ENCODE measurements around the gene NACAD. TPM values are rescaled to one million over a fixed set of nuclear protein-coding genes. Genes with fewer than 3 reads are reported as not detected.

NACAD gene
- total RNA-seq, 4 donors from 2014 or later = 6.0 to 10.6 (median 7.2) TPM

DNA sequence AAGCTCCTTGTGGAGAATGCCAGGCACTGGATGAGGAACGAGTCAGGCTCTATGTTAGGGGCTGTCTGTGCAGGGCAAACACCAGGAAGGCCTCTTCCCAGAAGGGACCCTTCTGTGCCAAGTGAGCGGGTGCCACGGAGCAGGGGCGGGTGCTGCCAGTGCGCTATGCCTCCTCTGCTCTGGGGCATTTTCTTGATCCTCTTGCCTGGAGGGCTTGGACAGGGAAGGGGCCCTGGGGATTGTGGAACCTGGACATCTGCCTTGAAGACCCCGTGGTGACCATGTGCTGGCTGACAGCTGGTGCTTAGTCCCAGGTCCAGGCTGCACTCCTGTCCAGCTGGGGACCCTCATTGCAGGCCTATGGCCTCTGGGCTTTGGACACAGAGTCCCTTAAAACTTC is 38.2 kb upstream of the NACAD start:
- no peaks in the 10 kb centered on the region for H3K9me3 ChIP-seq
- WGBS, 2 donors (ENCODE audit: low coverage in 1 of 2) = 44 to 100% methylated on average over 1 to 3 of the region's 6 CpGs
- peaks cover 2% of the 10 kb centered on the region for H3K27me3 ChIP-seq
- H3K4me1 ChIP-seq = no peaks in the 10 kb centered on the region
- no peaks in the 10 kb centered on the region for H3K36me3 ChIP-seq
- TF ChIP-seq POLR2A (IDR thresholded peaks at IDR 0.05) (no peak), EP300 (IDR thresholded peaks at IDR 0.05) (no peak), CTCF (IDR thresholded peaks at IDR 0.05) (no peak), POLR2AphosphoS5 (IDR thresholded peaks at IDR 0.05) (no peak)
- no peak overlapping the region for H3K4me3 ChIP-seq
- H3K27ac ChIP-seq = no peak overlapping the region
- no peak for ATAC-seq

DNA sequence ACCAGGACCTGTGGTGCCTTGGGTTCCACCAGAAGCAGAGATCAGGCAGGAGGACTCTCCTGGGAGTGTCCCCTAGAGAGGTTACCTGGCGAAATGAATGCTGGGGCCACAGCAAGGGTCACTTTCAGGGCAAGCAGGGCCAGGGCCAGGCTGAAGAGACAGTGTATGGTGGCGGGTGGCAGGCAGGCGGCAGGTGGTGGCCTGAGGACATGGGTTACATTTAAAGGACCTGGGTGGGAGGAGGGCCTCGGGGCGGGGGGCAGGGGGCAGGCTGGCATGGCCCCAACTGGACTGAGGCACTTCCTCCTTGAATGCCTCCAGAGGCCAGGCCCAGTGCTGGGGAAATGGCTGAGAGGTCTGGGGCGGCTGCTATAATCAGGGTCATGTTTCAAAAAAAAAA is 37.4 kb upstream of the NACAD start:
- Histone ChIP-seq H3K27me3 (no peaks in the 10 kb centered on the region), H3K4me3 (no peak overlapping the region), H3K27ac (no peak overlapping the region), H3K9me3 (no peaks in the 10 kb centered on the region), H3K36me3 (no peaks in the 10 kb centered on the region), H3K4me1 (no peaks in the 10 kb centered on the region)
- no peak for ATAC-seq
- TF ChIP-seq POLR2AphosphoS5 (IDR thresholded peaks at IDR 0.05) = no peak
- TF ChIP-seq POLR2A (IDR thresholded peaks at IDR 0.05) = no peak
- no peak for TF ChIP-seq EP300 (IDR thresholded peaks at IDR 0.05)
- TF ChIP-seq CTCF (IDR thresholded peaks at IDR 0.05) = no peak
- WGBS, 2 donors (ENCODE audit: low coverage in 1 of 2) = 88 to 92% methylated on average over 1 to 2 of the region's 6 CpGs

- Histone ChIP-seq H3K27ac (no peak overlapping the region), H3K36me3 (no peaks in the 10 kb centered on the region), H3K4me3 (no peak overlapping the region), H3K4me1 (no peaks in the 10 kb centered on the region), H3K9me3 (no peaks in the 10 kb centered on the region), H3K27me3 (no peaks in the 10 kb centered on the region)
- 91 to 100% methylated on average over 1 to 7 of the region's 11 CpGs for WGBS, 2 donors (ENCODE audit: low coverage in 1 of 2)
- ATAC-seq = no peak
- no peak for TF ChIP-seq EP300 (IDR thresholded peaks at IDR 0.05)
- no peak for TF ChIP-seq CTCF (IDR thresholded peaks at IDR 0.05)
- no peak for TF ChIP-seq POLR2A (IDR thresholded peaks at IDR 0.05)
- no peak for TF ChIP-seq POLR2AphosphoS5 (IDR thresholded peaks at IDR 0.05)
Observed at GRCh38 chr7:45125193-45125904, 36.6 kb upstream of the NACAD start.

GRCh38 chr7:45123913-45124710 is 35.3 kb upstream of the NACAD start:
- H3K27ac ChIP-seq = no peak overlapping the region
- 80 to 100% methylated on average over 1 of the region's 12 CpGs for WGBS, 2 donors (ENCODE audit: low coverage in 1 of 2)

More at GRCh38 chr7:45123913-45124710, 35.3 kb upstream of the NACAD start:
- no peaks in the 10 kb centered on the region for H3K4me1 ChIP-seq
- H3K9me3 ChIP-seq = no peaks in the 10 kb centered on the region
- no peak for ATAC-seq
- TF ChIP-seq CTCF (IDR thresholded peaks at IDR 0.05) = no peak
- no peak for TF ChIP-seq EP300 (IDR thresholded peaks at IDR 0.05)
- no peak for TF ChIP-seq POLR2A (IDR thresholded peaks at IDR 0.05)
- no peak for TF ChIP-seq POLR2AphosphoS5 (IDR thresholded peaks at IDR 0.05)
- no peaks in the 10 kb centered on the region for H3K36me3 ChIP-seq
- H3K4me3 ChIP-seq = no peak overlapping the region
- H3K27me3 ChIP-seq = no peaks in the 10 kb centered on the region
